Fibroblast of villous mesenchyme (primary cell): ENCODE measurements around the gene ACTR10. TPM values are rescaled to one million over a fixed set of nuclear protein-coding genes. Genes with fewer than 3 reads are reported as not detected.

Experiments used
- DNase-seq: peaks from one replicate; pipeline ENCODE4 v3.0.0-alpha.2; 2010; ENCODE audit warnings: low read depth
- H3K4me3 ChIP-seq: 2 replicates; pipeline ENCODE4 v1.5.1; 2011; ENCODE audit warnings: low read depth, mild to moderate bottlenecking, low read length
- CTCF ChIP-seq: IDR thresholded peaks from 2 replicates; pipeline ENCODE4 v1.5.1; 2012; ENCODE audit warnings: low read depth, mild to moderate bottlenecking, low read length; ENCODE audit not compliant: insufficient read depth
- total RNA-seq: library from RNA; depleted of rRNA; stranded (reverse); fragments of >200 nt; gene quantifications from 2 replicates; pipeline ENCODE4 v1.2.3, GENCODE V29; 2012

ACTR10 gene
- total RNA-seq, 1 donor = 57.0 TPM

GRCh38 chr14:58215191-58215914 is 15.4 kb downstream of the ACTR10 start:
- H3K4me3 ChIP-seq = no peak overlapping the region
- TF ChIP-seq CTCF = no peak
- DNase-seq = no peak

GRCh38 chr14:58216544-58216943 is 16.6 kb downstream of the ACTR10 start:
- TF ChIP-seq CTCF = no peak
- DNase-seq = peak; percentile 12

GRCh38 chr14:58227096-58227819 is 27.3 kb downstream of the ACTR10 start:
- H3K4me3 ChIP-seq = no peak overlapping the region
- no peak for DNase-seq
- no peak for TF ChIP-seq CTCF

More at GRCh38 chr14:58216544-58216943, 16.6 kb downstream of the ACTR10 start:
- H3K4me3 ChIP-seq = no peak overlapping the region

- peak; percentile 46 for DNase-seq
- H3K4me3 ChIP-seq = peak overlapping the region; percentile 63
- TF ChIP-seq CTCF = no peak
These were observed 38.6 kb downstream of the ACTR10 start for GRCh38 chr14:58238252-58239243.

GRCh38 chr14:58239244-58240195 is 39.6 kb downstream of the ACTR10 start:
- peak overlapping the region; percentile 63 for H3K4me3 ChIP-seq
- peak; percentile 78 for DNase-seq
- no peak for TF ChIP-seq CTCF
